ENCODE data around the gene LACTB.
"Not testable (repeated sequence)": the region's sequence is repeated elsewhere in the genome, so short reads cannot be mapped to it uniquely, and the experiment has no call there.

- TF ChIP-seq EZH2phosphoT487 (IDR thresholded peaks at IDR 0.05; ENCODE audit: low read depth, severe bottlenecking, unreplicated experiment); CTCF (IDR thresholded peaks at IDR 0.05; ENCODE audit: poor library complexity); EZH2 (IDR thresholded peaks at IDR 0.05; ENCODE audit: borderline replicate concordance): not testable (repeated sequence)
These were observed 16.3 kb upstream of the LACTB start for GRCh38 chr15:63105354-63105753.
